HG03280 (cell line): Measurements from ENCODE around the gene SRD5A2.
"Not testable (repeated sequence)": the region's sequence is repeated elsewhere in the genome, so short reads cannot be mapped to it uniquely, and the experiment has no call there.

Source experiments
- ATAC-seq: cut with Tn5 transposase; IDR thresholded peaks from one replicate; pipeline ENCODE4 v1.9.1; 2021; ENCODE audit warnings: mild to moderate bottlenecking, moderate library complexity; ENCODE audit not compliant: unreplicated experiment

Gene SRD5A2

DNA sequence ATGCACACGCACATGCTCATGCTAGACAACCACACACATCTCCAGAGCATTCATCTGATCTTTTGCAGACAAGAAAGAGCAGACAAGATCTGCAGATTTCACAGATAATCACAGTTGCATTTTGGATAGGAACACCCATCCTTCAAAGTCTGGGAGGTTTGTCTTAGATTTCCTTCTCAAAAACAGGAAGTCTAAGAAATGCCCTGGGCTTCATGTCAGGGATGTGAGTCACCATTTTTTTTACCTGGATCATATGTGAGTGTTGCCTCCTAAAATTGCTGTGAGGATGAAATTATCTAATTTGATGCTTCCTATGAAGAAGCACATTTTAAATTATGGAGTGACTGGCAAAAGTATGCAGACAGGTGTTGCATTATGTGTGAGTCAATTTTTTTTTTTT is 46.1 kb downstream of the SRD5A2 start:
- no peak for ATAC-seq

DNA sequence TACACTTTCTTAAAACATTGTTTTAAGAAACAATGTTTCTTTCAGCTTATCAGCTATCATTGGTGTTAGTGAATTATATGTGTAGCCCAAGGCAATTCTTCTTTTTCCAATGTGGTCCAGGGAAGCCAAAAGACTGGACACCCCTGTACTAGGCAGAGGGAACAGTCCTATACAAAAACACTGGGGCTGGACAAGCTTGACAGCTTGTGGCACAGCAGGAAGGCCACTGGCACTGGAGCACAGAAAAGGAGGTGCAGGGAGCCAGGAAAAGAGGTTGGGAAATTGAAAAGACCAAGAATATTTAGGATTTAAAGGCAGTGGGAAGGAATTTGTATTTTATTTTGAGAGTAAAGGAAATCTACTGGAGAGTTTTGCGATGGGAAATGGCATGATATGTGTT is 47.7 kb downstream of the SRD5A2 start:
- ATAC-seq: no peak

DNA sequence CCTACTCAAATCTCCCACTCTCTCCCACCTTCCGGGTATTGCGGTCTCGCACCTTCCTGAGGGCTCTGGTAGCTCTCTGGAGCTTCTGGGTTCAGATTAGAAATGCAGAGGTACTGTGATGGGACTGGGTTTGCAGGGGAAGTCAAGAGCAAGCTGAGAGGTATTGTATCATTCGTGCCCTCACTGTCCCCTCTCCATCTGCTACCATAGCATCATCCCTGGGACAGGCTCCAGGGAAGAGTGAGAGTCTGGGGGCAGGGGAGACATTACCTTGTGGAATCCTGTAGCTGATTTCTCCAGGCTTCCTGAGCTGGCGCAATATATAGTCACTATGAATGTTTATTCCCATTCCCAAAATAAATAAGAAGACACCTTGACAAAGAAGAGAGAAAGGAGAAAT is 49.6 kb downstream of the SRD5A2 start:
- no peak for ATAC-seq

DNA sequence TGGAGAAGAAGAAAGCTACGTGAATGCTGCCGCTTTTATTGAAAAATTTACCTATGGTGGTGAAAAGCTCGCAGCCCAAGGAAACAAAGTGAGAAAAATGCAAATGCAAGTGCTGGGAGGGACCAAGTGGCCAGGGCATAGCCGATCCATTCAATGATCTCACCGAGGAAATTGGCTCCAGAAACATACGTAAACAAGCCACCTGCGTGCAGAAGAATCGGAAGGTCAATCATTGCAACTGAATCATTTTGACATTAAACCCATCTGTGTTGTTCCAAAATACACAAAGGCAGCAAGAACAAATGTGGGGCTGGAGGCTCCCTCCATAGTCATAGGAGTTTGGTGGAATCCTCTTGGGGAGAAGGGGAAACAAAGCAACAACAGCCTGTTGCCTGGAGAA is 51.5 kb downstream of the SRD5A2 start:
- no peak for ATAC-seq

DNA sequence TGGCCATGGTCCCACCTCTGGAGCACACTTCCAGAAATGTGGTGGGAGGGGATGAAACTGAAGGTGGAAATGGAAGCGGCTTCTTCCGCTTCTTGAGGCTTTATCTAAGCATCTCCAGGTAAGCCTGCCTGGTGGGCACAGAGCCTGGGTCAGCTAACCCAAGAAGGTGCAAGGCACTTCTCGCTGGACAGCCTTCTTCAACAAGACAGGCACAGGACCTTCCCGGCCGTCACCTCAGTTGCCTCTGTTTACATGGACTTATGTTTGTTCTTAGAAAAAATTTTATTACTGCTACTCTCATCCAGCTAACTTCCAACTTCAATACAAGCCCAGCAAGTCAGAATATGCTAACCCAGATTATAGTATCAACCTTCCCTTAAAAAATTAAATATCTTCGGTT is 51.9 kb downstream of the SRD5A2 start:
- ATAC-seq: no peak

DNA sequence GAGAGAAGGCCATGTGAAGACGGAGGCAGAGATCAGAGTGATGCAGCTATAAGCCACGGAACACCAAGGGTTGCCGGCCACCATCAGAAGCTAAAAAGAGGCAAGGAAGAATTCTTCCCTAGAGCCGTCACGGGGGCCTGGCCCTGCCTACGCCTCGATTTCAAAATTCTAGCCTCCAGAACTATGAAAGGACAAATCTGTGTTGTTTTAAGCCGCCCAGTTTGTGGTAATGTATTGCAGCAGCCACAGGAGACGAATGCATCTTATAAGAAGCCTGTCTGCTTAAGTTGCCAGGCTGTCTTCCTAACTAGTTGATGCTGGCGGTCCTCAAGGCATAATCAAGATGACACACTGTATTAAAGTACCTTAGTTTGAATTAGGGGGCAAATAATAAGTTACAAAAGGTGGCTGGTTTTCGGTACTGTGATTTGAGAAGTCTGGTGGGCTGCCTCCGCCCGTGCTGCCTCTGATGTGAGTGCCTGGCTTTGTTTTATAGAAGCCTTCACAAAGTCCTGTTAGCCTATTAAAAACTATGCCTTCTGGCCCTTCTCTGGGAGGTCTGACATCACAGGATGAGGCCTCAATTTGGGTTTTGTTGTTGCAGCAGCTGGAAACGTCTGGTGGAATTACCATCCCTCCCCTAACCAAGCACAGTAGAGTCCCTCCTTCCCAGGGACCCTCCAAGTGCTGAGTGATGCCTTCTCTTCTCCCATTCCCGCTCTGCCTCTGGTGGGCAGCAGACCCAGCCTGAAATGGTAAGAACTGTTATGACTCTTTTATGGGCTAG is 53.6 kb downstream of the SRD5A2 start:
- ATAC-seq: no peak

DNA sequence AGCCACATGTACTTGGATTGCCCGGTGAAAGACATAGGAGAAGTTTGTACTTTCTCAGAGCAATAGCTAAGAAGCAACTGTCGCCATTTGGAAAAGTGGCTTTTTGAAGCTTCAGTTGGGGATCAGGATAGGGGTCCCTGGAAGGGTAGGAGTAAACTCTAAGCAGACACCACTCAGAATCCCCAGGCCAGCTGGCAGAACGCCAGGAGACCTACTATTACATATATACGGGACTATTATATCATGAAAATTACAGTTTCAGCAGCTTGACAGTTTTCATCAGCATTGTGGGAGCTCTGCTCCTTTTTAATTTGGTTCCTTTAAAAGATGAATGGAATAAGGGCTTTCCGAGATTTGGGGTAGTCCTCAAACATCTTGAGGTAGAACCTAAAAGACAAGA is 54.9 kb downstream of the SRD5A2 start:
- ATAC-seq: no peak

DNA sequence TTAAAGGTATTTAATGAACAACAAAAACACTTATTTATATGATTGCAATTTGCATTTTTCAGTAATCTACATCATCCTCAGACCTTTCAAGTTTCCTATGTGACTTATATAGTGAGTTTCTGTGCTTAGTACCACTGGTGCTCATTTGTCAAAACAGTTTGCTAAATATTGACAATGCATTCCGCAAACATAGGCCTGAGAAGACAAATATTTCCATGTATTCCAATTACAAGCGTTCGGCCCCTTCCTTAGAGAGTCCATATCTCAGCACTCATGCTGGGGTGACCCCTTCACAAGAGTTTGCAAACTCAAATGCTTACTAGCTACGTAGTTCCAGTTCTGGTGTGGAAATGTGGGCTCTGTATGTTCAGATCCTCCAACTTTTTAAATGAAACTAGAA is 56.1 kb downstream of the SRD5A2 start:
- no peak for ATAC-seq

DNA sequence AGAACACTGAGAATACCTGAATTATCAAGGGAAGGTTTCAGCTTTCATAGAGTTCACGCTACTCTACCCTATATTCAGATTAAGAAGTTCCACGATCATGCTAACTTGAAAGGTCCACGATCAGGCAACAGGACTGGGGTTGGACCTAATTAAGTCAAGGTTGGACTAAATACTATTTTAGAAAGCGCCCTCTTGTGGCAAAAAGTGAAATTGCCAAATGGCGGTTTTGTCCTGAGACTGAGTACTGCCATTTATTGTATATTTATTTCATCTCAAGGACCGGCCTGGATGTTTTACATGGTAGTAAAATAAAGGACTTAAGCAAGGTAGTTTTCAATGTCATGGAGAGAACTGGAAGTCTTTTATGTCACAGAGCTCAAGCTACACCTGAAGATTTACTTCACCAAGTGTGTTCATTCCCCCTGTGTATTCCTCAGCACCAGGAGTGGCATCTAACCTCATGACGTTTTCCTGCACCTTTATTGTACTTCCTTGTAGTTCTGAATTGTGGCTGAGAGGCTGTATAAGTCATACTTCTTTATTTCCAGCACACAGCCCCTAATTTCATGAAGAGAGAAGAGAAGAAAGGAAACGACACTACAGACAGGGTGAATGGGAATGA is 56.8 kb downstream of the SRD5A2 start:
- ATAC-seq: no peak

DNA sequence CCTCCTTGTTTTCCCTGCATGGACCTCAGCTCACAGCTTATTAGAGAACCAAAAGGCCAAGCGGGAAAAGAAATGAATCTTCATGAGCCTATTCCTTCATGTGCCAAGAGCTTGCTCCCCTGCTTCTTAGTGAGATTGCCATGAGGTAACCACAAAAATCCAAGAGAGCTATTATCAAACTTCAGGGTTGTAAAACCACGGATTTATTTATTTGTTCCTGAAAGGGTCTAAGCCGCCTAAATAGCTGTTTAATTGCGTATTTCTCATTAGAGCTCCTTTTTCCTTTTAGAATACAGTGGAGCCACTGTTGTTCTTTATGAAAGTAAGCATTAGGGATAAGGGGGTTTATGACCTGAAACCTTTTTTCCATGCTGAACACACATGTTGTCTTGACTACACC is 58.0 kb downstream of the SRD5A2 start:
- no peak for ATAC-seq

DNA sequence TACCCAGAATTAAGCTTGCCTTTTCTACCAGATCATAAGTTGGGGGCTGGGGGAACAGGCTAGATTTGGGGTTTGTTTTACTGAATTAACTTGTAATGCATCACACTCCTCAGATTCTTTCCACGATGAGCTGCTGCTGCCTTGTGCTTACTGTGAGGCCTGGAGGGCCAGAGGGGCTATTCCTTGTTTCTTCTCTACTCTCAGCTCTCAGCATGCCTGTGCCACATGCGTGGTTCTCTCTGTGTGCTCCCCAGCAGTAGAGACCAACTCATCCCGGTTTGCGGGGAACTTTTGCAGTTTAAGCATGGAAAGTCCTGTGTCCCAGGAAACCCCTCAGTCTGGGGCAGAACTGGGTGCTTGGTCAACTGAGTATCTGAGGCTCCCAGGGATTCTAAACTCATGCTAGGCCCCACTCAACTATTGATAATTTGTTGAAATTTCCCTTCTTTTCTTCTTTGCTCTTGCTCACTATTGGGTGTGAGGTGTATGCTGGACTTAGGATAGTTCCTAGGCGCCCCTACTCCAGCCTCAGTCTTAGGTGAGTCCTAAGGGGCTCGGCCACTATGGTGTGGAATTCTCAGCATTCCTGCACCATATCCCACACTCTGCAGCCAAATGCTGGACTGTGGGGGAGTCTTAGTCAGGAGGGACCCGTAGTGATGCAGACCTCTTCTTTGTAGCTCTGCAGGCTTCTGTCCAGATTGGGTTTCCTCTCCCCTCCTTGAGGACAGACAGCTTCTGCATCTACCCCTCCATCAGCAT is 63.1 kb downstream of the SRD5A2 start:
- no peak for ATAC-seq

DNA sequence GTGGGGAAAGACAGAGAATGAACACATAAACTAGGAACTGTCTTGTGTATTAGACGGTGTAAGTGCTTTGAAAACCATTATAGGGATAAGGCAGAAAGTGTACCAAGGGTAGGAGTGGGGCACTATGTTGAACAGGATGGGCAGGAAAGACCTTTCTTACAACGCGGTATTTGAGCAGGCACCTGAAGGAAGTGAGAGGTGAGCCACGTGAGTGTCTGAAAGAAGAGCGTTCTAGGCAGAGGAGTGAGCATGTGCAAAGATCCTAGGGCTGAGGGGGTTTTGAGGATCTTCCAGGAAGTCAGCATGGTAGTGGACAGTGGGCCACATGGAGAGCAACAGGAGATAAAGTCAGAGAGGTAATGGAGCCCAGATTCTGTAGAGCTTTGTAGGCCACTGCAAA is 65.2 kb downstream of the SRD5A2 start:
- no peak for ATAC-seq

DNA sequence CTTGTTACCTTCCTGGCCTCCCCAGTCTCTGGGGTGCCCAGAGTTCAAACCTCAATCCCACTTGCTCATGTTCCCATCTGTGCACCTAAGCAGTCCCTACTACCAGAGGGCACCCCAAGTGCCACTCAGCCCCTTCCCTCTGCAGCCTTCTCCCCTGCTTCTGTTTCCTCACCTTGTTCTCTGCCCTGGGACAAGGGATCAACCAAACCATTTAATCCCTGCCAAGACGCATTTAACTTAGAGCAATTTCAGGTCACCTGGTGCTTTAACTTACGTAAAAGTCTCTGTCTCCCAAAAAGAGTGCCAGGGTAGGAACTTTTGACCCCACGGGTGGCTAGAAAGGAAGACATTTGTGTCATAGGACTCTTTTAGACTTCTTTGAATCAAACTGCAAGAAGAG is 67.2 kb downstream of the SRD5A2 start:
- no peak for ATAC-seq

DNA sequence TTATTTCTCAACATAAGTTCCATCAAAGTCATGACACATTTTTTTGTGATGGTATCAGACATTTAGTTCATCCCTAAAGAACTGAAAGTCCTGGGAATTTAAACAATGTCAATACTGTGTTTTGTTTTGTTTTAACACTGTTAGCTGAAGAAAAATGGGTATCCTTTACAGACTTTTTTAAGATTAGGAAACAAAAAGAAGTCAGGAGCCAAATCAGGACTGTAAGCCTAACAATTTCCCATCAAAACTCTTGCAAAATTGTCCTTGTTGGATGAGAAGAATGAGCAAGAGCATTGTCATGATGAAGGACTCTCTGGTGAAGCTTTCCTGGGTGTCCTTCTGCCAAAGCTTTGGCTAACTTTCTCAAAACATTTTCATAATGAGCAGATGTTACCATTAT is 69.4 kb downstream of the SRD5A2 start:
- no peak for ATAC-seq

DNA sequence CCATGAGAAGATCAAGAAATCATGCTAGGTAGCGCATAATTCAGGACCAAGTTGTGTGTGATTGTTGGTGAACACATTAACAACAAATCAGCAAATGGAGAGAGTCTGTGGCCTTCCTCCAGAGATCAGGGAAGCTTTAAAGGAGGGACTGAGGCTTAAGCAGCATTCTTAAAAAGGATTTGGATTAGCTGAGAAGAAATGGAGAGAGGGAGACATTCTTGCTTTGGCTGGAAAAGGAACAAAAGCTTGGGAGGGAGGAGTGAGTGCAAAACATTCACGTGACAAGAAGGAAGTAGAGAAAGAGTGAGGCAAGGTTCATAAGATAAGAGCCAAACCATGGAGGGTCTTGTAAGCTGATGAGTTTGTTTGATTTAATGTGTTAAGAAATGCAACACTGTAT is 75.6 kb downstream of the SRD5A2 start:
- ATAC-seq: no peak

DNA sequence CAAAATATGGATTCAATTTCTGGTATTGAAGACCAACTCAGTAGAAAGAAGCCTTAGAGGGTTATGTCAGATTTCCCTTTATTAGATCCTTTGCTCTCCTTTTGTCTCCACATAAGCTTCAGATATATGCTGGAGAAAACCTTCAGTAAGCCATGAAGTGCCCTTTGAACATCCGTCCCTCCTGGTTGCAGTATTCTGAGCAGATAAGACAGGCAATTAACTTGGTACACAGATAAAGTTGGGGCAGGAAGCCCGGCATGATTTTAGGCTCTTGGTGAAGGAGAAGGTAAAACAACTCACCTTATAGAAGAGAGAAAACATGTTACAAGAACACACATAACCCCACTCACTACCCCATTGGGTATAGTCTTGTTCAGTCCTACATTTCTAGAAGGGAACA is 76.4 kb downstream of the SRD5A2 start:
- no peak for ATAC-seq

DNA sequence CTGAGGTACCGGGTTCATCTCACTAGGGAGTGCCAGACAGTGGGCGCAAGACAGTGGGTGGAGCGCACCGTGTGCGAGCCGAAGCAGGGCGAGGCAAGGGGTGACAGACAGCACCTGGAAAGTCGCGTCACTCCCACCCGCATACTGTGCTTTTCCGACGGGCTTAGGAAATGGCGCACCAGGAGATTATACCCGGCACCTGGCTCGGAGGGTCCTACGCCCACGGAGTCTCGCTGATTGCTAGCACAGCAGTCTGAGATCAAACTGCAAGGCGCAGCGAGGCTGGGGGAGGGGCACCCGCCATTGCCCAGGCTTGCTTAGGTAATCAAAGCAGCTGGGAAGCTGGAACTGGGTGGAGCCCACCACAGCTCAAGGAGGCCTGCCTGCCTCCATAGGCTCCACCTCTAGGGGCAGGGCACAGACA is 84.3 kb downstream of the SRD5A2 start:
- not testable (repeated sequence) for ATAC-seq

DNA sequence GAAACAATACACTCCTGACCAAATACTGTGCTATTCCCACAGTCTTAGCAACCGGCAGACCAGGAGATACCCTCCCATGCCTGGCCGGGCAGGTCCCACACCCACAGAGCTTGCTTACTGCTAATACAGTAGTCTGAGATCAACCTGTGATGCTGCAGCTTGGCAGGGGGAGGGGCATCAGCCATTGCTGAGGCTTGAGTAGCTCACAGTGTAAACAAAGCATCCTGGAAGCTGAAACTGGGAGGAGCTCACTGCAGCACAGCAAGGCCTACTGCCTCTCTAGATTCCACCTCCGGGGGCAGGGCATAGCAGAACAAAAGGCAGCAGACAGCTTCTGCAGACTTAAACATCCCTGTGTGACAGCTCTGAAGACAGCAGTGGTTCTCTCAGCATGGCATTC is 91.4 kb downstream of the SRD5A2 start:
- not testable (repeated sequence) for ATAC-seq

DNA sequence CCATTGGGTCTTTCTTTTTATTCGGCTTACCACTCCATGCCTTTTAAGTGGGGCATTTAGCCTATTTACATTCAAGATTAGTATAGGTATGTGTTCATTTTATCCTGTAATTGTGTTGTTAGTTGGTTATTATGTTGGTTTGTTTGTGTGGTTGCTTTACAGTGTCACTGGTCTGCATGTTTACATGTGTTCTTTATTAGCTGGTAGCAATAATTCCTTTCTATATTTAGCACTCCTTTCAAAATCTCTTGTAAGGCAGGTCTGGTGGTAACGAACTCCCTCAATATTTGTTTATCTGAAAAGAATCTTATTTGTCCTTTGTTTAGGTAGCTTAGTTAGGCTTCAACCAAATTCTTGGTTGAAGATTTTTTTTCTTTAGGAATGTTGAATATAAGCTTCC is 97.5 kb downstream of the SRD5A2 start:
- no peak for ATAC-seq

DNA sequence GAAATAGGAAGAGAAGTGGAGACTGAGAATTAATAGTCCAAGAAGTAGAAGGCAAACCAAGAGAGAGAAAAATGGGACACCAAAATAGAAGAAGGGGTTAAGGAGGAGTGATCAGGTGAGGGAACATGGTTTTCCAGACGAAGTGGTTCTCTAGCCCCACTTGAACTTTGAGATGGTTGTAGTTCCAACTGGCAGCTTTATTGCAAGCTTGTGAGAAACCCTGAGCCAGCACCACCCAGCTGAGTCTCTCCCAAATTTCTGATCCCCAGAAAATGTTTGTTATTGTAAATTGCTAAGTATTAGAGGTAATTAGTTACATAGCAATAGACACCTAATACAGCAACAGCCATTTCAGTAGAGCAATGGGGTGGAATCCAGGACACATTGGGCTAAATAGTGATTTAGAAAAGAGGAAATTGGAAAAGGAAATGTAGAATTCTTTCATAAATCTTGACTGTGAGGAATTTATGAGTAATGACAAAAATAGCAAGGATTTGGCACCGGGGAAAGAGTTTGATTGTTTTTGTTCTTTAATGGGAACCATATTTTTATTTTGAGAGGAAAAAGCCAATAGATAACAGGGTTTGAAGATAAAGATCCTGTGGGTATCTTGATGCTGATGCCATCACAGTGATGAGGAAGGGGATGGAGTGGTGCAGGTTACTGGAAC is 104.1 kb downstream of the SRD5A2 start:
- no peak for ATAC-seq

DNA sequence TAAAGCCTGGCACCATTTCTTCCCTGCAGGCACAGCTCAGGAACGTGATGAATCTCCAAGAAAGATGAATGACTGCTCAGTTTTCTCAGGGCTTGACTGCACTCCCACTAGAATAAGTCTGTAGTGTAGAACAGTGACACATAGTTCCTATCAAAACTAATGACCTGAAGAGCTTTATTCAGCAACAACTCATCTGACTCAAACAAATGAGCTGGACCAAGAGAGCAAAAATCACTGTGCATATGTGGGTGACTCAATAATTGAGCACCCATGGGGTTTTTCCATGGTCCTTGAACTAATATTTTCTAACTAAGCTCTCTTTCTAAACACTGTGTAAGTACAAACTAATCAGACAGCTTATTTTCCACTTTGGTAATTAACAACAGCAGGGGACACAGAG is 105.0 kb downstream of the SRD5A2 start:
- ATAC-seq: no peak

DNA sequence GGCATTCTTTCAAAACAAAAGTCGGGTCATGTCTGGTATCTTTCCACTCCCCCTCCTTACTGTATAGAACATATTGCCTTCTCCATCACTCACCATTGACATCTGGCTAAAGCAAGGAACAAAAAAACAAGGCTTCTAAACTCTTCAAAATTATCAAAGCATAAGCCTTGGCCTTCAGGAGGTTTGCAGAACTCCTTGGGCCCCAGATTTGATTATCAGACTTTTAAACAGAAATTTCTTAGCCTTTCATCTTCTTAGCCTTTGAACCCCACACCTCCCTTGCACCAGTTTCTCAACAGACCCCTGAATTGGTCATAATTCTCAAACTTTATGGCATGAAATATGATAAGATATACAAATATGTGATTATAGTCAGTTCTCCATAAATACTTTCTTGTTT is 106.4 kb downstream of the SRD5A2 start:
- ATAC-seq: no peak
